WTC11 (cell line): ENCODE measurements around the gene DENND4A. TPM values are rescaled to one million over a fixed set of nuclear protein-coding genes. Genes with fewer than 3 reads are reported as not detected.
A peak's percentile ranks its signal among the peaks of the same experiment; 100 is the strongest.

ENCODE experiments used
- ATAC-seq: fragments of 200-7000 bp; cut with Tn5 transposase; 2 replicates; pipeline ENCODE4 v1.10.0; 2021; ENCODE audit warnings: mild to moderate bottlenecking, moderate library complexity
- Bru-seq: library from RNA; stranded (reverse); fragments of 400-500 nt; gene quantifications from one replicate; lab custom pipeline; 2021; lab: Mats Ljungman, UMichigan
- CTCF ChIA-PET: fragments of 300-600 bp; sonication (Branson Sonifier 250); formaldehyde crosslinking; loops from one replicate; lab custom pipeline; 2021; ENCODE audit warnings: antibody characterized with exemption; lab: Charles Lee
- POLR2A ChIA-PET: fragments of 350-600 bp; sonication (Branson Sonifier 250); formaldehyde crosslinking; loops from one replicate; lab custom pipeline; 2021; ENCODE audit warnings: antibody characterized with exemption; lab: Charles Lee
- DNase-seq: peaks from one replicate; pipeline ENCODE4 v3.0.0; 2021; ENCODE audit warnings: low spot score
- H3K27ac Mint-ChIP-seq: 2 replicates; pipeline ENCODE4 v1.8.0; 2021; ENCODE audit warnings: mixed read lengths
- H3K27me3 Mint-ChIP-seq: 2 replicates; pipeline ENCODE4 v1.8.0; 2021; ENCODE audit warnings: low read depth, mild to moderate bottlenecking, moderate library complexity, mixed read lengths
- H3K36me3 Mint-ChIP-seq: 2 replicates; pipeline ENCODE4 v1.8.0; 2021; ENCODE audit warnings: mixed read lengths
- H3K4me1 Mint-ChIP-seq: 2 replicates; pipeline ENCODE4 v1.8.0; 2022; ENCODE audit warnings: mixed read lengths
- H3K4me3 Mint-ChIP-seq: 2 replicates; pipeline ENCODE4 v1.8.0; 2021; ENCODE audit warnings: mild to moderate bottlenecking, moderate library complexity, mixed read lengths
- H3K9me3 Mint-ChIP-seq: 2 replicates; pipeline ENCODE4 v1.8.0; 2021; ENCODE audit warnings: mixed read lengths
- CREM ChIP-seq: sonication (generic); formaldehyde crosslinking; IDR thresholded peaks from 2 replicates; pipeline ENCODE4 v1.8.1; 2022; ENCODE audit warnings: mild to moderate bottlenecking, missing genetic modification reagents, moderate library complexity
- ETV6 ChIP-seq: sonication (generic); formaldehyde crosslinking; IDR thresholded peaks from 2 replicates; pipeline ENCODE4 v1.8.1; 2022; ENCODE audit warnings: mild to moderate bottlenecking, missing genetic modification reagents
- FOXK1 ChIP-seq: sonication (generic); formaldehyde crosslinking; IDR thresholded peaks from 2 replicates; pipeline ENCODE4 v1.8.0; 2022; ENCODE audit warnings: mild to moderate bottlenecking, moderate library complexity, missing genetic modification reagents
- GABPB1 ChIP-seq: sonication (generic); formaldehyde crosslinking; IDR thresholded peaks from 2 replicates; pipeline ENCODE4 v1.8.1; 2023; ENCODE audit warnings: mild to moderate bottlenecking, missing genetic modification reagents
- KAT7 ChIP-seq: sonication (generic); formaldehyde crosslinking; IDR thresholded peaks from 2 replicates; pipeline ENCODE4 v1.8.1; 2023; ENCODE audit warnings: missing genetic modification reagents, mild to moderate bottlenecking, borderline replicate concordance
- NFYB ChIP-seq: sonication (generic); formaldehyde crosslinking; conservative IDR thresholded peaks from 2 replicates; pipeline ENCODE4 v1.8.0; 2022; ENCODE audit warnings: low read depth, missing genetic modification reagents
- NR3C1 ChIP-seq: sonication (generic); formaldehyde crosslinking; conservative IDR thresholded peaks from 2 replicates; pipeline ENCODE4 v1.8.1; 2023; ENCODE audit warnings: low read depth, mild to moderate bottlenecking, missing genetic modification reagents
- SP1 ChIP-seq: sonication (generic); formaldehyde crosslinking; conservative IDR thresholded peaks from 2 replicates; pipeline ENCODE4 v1.8.1; 2022; ENCODE audit warnings: missing genetic modification reagents
- ZNF232 ChIP-seq: sonication (generic); formaldehyde crosslinking; IDR thresholded peaks from 2 replicates; pipeline ENCODE4 v1.8.0; 2022; ENCODE audit warnings: mild to moderate bottlenecking, missing genetic modification reagents
- ZNF263 ChIP-seq: sonication (generic); formaldehyde crosslinking; IDR thresholded peaks from 2 replicates; pipeline ENCODE4 v1.8.1; 2022; ENCODE audit warnings: low read depth, mild to moderate bottlenecking, moderate library complexity, missing genetic modification reagents
- ZNF396 ChIP-seq: fragments of 250-450 bp; sonication (Bioruptor Pico); IDR thresholded peaks from 2 replicates; pipeline ENCODE4 v1.8.0; 2021; ENCODE audit warnings: mild to moderate bottlenecking, moderate library complexity, borderline replicate concordance
- long read RNA-seq, 3 experiments: library from RNA in 1 of 3; library from capped mRNA in 1 of 3; library from polyadenylated mRNA in 1 of 3; unstranded in 2 of 3; stranded (forward) in 1 of 3; transcript quantifications; one replicate each; pipeline ENCODE4 v2.0.0, GENCODE V29; 2021
- total RNA-seq: library from RNA; stranded (reverse); gene quantifications from 3 replicates; pipeline ENCODE4 v1.2.3, GENCODE V29; 2021
- TF ChIP-seq, protein P1 (sequence below): fragments of 250-450 bp; sonication (Bioruptor Pico); conservative IDR thresholded peaks from 2 replicates; pipeline ENCODE4 v1.9.0; 2021; ENCODE audit warnings: mild to moderate bottlenecking
- TF ChIP-seq, protein P2 (sequence below): sonication (generic); formaldehyde crosslinking; IDR thresholded peaks from 2 replicates; pipeline ENCODE4 v1.8.1; 2023; ENCODE audit warnings: mild to moderate bottlenecking, missing genetic modification reagents
- TF ChIP-seq, protein P3 (sequence below): sonication (generic); formaldehyde crosslinking; IDR thresholded peaks from 2 replicates; pipeline ENCODE4 v1.8.0; 2022; ENCODE audit warnings: mild to moderate bottlenecking, missing genetic modification reagents
- TF ChIP-seq, protein P4 (sequence below): fragments of 200-600 bp; IDR thresholded peaks from 2 replicates; pipeline ENCODE4 v1.8.0; 2022; ENCODE audit warnings: antibody characterized with exemption
- TF ChIP-seq, protein P5 (sequence below): fragments of 250-450 bp; sonication (Bioruptor Pico); IDR thresholded peaks from 2 replicates; pipeline ENCODE4 v2.1.2; 2022; ENCODE audit warnings: mild to moderate bottlenecking, moderate library complexity

DENND4A gene
- 4.9 to 5.7 TPM (median 5.5 TPM) in 3 replicates for total RNA-seq
- percentile 45 among the genes with signal in this experiment for Bru-seq, nascent RNA
- long read RNA-seq, experiment 1, partial matches to known transcripts, result 6 of 9 reads
- long read RNA-seq, experiment 1, other reads (novel, unspliced or antisense), result 3 of 9 reads
- long read RNA-seq, experiment 2, partial matches to known transcripts, result 3 of 9 reads
- long read RNA-seq, experiment 2, other reads (novel, unspliced or antisense), result 6 of 9 reads
- long read RNA-seq, experiment 3, result 0 reads

DNA sequence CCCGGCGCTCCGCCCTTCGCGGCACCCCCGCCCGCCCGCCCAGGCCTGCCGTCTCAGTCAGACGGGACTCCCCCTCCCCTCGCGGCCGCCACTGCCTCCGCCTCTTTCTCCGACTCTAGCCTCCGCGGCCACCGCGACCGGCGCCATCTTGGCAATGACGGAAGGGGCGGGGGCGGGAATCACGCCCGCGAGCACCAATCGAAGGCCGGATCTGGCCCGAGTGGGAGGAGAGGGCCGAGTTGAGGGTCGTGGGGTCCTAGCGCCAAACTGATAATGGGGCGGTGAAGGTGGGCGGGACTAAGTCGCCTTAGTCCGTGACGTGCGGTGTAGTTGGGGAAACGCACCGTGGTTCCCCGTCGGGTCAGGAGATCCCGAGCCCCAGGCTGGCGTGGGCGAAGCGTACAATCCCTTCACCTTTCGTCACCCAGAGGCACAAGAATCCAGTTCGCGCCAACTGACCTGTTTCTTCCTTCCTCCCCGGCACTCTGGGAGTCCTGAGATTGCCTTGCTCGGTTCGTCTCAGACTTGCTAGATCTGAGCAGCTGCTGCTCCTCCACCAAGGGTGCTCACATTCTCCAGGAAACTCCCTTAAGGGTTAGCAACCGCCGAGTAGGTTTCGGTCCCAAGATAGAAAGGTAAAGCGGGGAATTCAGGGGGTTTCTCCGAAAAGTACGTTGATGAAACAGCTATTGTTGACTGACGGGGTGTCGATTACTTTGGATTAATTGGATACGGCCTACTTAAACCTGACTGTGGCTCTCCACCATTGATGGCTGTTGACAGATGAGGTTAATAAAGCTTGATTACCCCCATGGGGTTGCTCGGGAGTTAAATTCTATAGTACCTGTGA is at the start of gene DENND4A:
Gene DENND4A (minus strand): TSS at position 156 of the 850 bp plus-strand sequence. CDS start 35,843 bp downstream, outside the sequence.
- peak; percentile 97 for DNase-seq
- POLR2A ChIA-PET, result interaction anchor here (0.6 to 2.6 kb wide), 3 partner anchors 40 to 571 kb away, joined by 3 to 11 read pairs (median 6); partner anchors contain the start of gene RAB11A
- H3K4me1 Mint-ChIP-seq, result peaks cover 31% of the 10 kb centered on the region
- TF ChIP-seq KAT7 (0 out of 2 replicates have a peak, but pooled peaks have one; percentile 71), GABPB1 (CRISPR knock-in tag) (peak; percentile 74), ZNF232 (CRISPR knock-in tag) (peak; percentile 89), ETV6 (CRISPR knock-in tag) (peak; percentile 75), ZNF263 (CRISPR knock-in tag) (peak; percentile 83), FOXK1 (peak; percentile 49; the same call in 1 of the 2 replicates), SP1 (CRISPR knock-in tag) (peak; percentile 100), NR3C1 (CRISPR knock-in tag) (no peak), CREM (CRISPR knock-in tag) (peak; percentile 68; the same call in 1 of the 2 replicates), NFYB (CRISPR knock-in tag) (peak; percentile 74)
- TF ChIP-seq, protein P1, sequence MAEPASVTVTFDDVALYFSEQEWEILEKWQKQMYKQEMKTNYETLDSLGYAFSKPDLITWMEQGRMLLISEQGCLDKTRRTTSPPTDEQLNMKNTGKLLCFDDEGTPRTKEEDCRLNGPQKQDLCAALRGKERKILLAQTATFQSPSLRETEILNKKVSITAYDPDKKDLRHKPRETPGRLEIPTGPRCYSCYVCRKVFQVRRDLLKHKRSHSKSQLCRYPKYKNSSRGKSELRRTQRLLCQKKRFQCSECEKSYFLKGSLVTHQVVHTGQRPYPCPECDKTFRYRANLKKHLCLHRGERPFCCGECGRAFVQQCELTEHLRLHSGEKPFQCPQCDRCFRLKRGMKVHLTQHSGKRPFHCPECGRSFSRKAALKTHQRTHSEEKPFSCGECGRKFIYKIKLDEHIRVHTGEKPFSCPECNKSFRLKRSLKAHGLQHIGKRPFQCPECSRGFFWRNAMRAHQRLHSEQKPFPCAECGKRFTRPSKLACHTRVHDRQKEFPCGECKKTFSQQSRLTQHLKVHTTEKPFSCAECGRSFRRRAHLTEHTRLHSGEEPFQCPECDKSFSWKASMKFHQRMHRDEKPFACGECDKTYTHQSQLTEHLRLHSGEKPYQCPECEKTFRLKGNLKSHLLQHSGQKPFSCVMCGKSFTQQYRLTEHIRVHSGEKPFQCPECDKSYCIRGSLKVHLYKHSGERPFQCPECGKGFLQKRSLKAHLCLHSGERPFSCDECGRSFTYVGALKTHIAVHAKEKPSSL (CRISPR knock-in tag), result no peak
- TF ChIP-seq, protein P2, sequence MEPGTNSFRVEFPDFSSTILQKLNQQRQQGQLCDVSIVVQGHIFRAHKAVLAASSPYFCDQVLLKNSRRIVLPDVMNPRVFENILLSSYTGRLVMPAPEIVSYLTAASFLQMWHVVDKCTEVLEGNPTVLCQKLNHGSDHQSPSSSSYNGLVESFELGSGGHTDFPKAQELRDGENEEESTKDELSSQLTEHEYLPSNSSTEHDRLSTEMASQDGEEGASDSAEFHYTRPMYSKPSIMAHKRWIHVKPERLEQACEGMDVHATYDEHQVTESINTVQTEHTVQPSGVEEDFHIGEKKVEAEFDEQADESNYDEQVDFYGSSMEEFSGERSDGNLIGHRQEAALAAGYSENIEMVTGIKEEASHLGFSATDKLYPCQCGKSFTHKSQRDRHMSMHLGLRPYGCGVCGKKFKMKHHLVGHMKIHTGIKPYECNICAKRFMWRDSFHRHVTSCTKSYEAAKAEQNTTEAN (CRISPR knock-in tag), result no peak
- TF ChIP-seq, protein P3, sequence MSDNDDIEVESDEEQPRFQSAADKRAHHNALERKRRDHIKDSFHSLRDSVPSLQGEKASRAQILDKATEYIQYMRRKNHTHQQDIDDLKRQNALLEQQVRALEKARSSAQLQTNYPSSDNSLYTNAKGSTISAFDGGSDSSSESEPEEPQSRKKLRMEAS (CRISPR knock-in tag), result peak; percentile 58
- H3K27ac Mint-ChIP-seq, result peak within 1 kb of the TSS; percentile 98
- peak within 1 kb of the TSS; percentile 88 for H3K4me3 Mint-ChIP-seq
- ATAC-seq, result peak; percentile 96
- no peaks in the 10 kb centered on the region for H3K9me3 Mint-ChIP-seq
- CTCF ChIA-PET, result interaction anchor here (0.7 to 1.9 kb wide), 7 partner anchors 32 to 124 kb away, joined by 3 to 13 read pairs (median 3); no protein-coding TSS in a partner anchor
- H3K27me3 Mint-ChIP-seq, result no peaks in the 10 kb centered on the region
- no peaks in the 10 kb centered on the region for H3K36me3 Mint-ChIP-seq

DNA sequence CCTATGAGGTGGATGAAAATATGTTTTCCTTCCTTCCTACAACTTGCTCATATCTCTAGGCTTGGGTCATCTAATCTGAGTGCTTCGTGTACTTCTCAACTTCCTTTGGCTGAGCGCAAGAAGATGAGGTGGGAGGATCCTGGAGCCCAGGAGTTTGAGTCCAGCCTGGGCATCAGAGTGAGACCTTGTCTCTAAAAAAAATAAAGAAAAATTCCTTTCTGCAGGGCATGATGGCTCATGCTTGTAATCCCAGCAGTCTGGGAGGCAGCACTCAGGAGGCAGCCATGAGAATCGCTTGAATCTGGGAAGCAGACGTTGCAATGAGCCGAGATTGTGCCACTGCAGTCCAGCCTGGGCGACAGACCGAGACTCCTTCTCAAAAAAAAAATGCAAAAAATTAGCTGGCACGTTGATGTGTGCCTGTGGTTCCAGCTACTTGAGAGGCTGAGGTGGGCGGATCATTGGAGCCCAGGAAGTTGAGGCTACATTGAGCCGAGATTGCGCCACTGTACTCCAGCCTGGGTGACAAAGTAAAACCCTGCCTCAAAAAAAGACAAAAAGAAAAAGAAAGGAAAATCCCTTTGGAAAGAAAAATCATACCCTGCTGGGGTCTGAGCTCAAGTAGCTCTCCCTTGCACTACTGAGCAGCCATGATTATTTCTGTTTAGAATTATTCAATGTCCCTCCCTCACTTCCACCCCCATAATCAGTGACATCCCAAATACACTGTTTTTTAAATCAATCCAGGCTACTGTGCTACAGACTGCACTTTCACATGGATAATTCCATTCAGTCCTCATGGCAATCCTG is 49.2 kb upstream of the DENND4A start:
- Mint-ChIP-seq H3K27ac (no peak overlapping the region), H3K4me3 (no peak overlapping the region), H3K36me3 (no peaks in the 10 kb centered on the region), H3K4me1 (peaks cover 15% of the 10 kb centered on the region), H3K9me3 (peaks cover 7% of the 10 kb centered on the region; the same call in 1 of the 2 replicates), H3K27me3 (no peaks in the 10 kb centered on the region)
- CTCF ChIA-PET, result interaction anchor here (0.9 to 4.4 kb wide), 3 partner anchors 16 to 28 kb away, joined by 3 to 21 read pairs (median 6); partner anchors contain the start of gene RAB11A
- DNase-seq, result no peak
- TF ChIP-seq, protein P4, sequence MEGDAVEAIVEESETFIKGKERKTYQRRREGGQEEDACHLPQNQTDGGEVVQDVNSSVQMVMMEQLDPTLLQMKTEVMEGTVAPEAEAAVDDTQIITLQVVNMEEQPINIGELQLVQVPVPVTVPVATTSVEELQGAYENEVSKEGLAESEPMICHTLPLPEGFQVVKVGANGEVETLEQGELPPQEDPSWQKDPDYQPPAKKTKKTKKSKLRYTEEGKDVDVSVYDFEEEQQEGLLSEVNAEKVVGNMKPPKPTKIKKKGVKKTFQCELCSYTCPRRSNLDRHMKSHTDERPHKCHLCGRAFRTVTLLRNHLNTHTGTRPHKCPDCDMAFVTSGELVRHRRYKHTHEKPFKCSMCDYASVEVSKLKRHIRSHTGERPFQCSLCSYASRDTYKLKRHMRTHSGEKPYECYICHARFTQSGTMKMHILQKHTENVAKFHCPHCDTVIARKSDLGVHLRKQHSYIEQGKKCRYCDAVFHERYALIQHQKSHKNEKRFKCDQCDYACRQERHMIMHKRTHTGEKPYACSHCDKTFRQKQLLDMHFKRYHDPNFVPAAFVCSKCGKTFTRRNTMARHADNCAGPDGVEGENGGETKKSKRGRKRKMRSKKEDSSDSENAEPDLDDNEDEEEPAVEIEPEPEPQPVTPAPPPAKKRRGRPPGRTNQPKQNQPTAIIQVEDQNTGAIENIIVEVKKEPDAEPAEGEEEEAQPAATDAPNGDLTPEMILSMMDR, result no peak
- TF ChIP-seq ZNF396 (CRISPR knock-in tag), result no peak
- TF ChIP-seq, protein P5, sequence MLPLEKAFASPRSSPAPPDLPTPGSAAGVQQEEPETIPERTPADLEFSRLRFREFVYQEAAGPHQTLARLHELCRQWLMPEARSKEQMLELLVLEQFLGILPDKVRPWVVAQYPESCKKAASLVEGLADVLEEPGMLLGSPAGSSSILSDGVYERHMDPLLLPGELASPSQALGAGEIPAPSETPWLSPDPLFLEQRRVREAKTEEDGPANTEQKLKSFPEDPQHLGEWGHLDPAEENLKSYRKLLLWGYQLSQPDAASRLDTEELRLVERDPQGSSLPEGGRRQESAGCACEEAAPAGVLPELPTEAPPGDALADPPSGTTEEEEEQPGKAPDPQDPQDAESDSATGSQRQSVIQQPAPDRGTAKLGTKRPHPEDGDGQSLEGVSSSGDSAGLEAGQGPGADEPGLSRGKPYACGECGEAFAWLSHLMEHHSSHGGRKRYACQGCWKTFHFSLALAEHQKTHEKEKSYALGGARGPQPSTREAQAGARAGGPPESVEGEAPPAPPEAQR, result no peak
- no peak for ATAC-seq
- POLR2A ChIA-PET, result no interaction called here
